Hematopoietic multipotent progenitor cell treated with erythropoietin and hydrocortisone succinate and interleukin-3 and kit ligand, for 4 days (in vitro differentiated cells): ENCODE measurements around the gene SCARB2.

Experiments
- DNase-seq: peaks from one replicate; pipeline ENCODE4 v3.0.0-alpha.2; 2015

The SCARB2 gene

GRCh38 chr4:76144546-76144945 lies 69.1 kb downstream of the SCARB2 start:
- no peak for DNase-seq

DNA sequence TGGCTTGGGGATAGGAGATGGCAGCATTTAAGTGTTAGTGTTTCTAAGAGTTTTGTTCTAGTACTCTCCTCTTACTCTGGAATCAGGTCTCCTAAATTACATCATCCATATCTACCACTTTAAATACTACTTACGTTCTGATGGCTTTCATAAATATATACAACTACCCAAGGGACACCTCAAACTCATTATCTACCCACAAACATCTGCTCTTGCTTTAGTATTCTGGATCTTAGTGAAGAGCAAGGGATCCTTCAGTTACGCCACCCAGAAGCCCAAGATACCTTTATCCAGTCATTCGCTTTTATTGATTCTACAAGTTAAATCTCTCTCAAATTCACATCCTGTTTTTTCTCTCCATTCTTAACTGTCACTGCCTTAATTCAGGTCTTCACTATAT lies 72.4 kb downstream of the SCARB2 start:
- peak; percentile 51 for DNase-seq

GRCh38 chr4:76127754-76128153 lies 85.9 kb downstream of the SCARB2 start:
- no peak for DNase-seq

DNA sequence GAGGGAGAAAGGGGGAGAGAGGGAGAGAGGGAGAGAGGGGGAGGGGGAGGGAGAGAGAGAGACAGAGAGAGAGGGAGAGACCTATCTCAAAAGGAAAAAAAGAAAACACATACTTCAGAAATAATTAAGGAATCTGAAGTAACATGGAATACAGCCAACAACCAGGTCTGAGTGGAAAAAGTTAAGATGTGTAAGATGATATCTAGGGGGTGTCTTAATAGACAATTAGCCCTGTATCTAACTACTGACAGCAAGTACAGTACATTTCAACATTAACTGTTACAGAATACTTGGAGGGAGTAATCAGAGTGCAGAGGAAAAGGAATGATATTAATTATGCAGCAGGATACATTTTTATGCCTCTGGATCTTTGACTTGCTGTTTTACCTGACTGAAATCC lies 87.8 kb downstream of the SCARB2 start:
- no peak for DNase-seq

DNA sequence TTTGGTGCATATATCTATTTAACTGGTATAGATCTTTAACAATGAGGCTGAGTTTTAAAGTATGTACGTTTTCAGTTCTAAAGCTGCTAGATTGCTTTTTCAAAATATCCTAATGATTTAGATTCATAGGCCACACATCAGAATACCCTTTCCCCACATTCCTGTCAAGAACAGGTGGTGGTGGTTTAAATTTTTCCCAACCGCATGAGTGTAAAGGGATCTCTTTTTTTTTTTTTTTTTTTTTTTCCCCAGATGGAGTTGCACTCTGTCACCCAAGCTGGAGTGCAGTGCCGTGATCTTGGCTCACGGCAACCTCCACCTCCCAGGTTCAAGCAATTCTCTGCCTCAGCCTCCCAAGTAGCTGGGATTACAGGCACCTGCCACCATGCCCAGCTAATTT lies 93.4 kb downstream of the SCARB2 start:
- DNase-seq, result no peak

DNA sequence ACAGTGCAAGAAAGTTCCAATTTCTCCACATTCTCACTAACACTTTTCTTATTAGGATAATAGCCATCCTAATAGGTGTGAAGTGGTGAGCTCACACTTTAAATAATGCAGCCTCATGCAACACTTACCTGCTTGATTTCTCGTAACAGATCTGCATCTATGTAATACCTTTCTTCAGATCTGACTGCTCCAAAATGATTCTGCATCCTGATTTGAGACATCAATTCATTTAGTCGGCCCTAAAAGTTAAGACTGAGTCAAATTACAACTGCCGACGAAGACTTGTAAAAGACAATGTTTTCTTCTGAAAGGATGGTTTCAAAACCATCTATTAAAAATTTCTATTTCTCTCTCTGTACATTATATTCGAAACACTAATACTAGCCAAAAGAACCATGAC lies 96.1 kb downstream of the SCARB2 start:
- DNase-seq, result no peak

- DNase-seq, result no peak
These were observed 96.8 kb downstream of the SCARB2 start for GRCh38 chr4:76116821-76117220.
